HG02571 (cell line): ENCODE measurements around the gene MYLK.
"Not testable (repeated sequence)": the region's sequence is repeated elsewhere in the genome, so short reads cannot be mapped to it uniquely, and the experiment has no call there.

Experiments used
- ATAC-seq: cut with Tn5 transposase; IDR thresholded peaks from one replicate; pipeline ENCODE4 v1.9.1; 2021; ENCODE audit warnings: mild to moderate bottlenecking, moderate library complexity; ENCODE audit not compliant: unreplicated experiment

Gene MYLK

DNA sequence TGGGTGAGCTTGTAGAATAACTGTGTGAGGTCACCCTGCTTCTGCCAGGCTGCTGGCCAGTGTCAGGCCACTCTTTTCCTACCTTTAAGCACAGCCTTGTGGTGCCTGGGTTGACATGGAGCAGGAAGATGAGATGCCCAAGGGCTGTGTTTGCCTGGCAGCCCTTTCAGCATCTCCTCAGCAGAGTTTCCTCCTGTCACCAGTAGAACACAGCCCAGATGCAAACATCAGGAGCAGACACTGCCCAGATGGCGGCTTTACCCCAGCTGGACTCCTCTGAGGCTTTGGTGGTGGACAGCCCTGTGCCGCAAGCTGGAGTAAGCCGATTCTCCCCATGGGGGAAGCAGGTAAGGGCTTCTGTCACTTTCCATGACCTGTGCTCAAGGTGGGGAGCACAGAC is 180.5 kb downstream of the MYLK start:
- ATAC-seq, result not testable (repeated sequence)

DNA sequence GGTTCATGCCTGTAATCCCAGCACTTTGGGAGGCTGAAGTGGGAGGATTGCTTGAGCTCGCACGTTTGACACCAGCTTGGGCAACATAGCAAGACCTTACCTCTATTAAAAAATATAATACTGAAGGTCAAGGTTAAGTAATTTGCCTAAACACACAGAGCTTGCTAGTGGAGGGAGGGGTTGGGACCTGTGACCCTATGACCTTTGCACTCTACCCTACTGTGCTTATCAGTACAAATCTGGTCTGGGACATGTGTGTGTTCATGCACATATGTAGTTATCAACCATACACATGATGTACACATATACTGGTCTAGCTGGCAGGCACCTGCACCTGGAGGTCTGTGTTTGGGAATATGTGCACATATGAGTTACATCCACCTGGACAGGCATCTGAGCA is 181.4 kb downstream of the MYLK start:
- ATAC-seq, result no peak

DNA sequence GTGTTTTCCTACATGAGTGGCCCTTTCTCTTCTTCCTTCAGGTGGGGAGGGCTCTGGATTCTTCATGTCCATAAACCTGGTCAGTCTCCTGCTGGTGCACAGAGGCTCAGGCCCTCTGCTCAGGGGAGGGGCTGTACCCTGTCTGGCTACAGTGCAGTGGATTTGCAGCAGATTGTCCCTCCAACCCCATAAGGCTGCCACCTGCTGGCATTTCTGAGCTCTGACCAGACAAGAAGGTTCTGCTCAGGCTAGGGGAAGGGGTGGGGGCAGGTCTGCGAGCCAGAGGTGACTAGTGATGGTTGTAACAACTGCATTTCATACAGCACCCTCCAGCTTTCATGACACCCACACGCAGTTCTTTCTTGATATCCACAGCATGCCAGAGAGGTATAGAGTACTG is 182.1 kb downstream of the MYLK start:
- ATAC-seq, result not testable (repeated sequence)

DNA sequence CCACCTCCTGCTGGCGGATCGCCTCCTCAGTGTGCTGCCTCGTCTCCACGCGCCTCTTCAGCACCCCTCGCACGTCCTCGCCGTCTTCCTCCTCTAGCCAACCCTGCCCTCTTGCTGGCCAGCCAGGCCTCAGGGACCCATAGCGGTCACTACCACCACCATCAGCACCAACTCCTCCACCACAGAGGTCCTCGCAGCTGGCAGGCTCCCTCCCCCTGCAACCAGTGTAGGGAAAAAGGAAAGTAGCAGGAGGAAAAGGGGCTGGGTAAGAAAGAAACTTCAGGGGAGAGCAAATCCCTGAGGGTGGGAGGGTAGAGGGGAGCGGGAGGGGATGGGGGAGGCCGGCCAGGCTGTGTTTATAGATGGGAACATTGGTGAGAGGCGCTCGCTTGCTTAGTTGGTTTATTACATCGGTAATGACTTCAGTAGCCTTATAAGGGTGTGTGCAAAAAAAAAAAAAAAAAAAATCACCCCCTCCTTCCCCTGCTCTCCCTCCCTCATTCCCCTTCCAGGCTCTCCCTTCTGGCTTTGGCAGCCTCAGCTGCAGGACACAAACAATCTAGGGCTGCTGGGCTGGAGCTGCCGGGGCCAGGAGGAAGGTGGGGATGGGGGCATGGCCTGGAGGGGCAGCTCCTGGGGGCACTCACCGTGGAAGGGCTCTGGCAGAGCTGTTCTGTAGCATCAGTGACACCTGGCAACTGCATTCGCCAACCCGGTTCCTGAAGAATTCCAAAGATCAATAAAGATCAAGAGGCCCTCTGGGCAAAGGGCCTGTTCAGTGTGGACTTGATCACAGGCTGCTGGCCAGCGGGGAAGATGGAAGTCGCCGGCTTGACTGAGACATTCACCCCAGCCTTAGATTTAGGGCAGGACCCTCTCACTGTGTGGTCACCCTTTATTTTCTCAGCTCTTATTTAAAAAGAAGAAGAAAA is 183.1 kb downstream of the MYLK start:
- no peak for ATAC-seq

DNA sequence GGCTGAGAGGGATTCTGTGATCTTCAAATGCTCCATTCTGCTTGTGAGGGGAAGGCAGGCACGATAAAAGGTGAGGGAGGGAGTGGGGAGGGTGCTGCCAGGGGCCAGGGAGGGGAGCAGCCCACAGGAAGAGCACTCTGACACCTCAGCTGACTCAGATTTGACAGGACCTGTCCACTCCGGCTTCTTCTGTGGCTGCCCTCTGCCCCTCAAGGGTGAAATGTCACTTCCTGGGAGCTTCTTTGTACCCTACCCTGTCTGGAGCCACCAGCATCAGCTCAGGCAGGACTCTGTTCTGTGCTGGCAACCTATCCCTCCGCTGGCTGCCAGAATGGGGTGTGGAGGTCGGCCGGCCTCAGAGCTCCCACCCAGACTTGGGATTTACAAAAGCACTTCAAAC is 185.3 kb downstream of the MYLK start:
- ATAC-seq, result no peak

DNA sequence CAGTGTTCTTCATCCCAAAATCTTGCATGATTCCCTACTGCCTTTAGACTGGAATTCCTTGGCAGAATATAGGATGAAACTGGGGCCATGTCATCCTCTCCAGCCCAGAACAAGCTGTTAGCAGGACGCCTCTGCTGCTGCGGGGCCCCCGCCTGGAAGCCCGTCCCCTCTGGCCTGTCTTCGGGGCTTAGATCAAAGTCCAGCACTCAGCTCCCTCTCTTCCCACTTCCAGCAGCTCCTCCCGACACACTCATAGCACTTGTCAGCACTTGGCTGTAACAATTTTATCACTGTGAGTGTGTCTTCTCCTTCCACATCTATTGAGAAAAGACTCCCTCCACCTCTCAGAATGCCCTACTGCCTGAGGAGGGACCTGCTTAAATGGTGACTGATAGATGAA is 187.3 kb downstream of the MYLK start:
- ATAC-seq, result no peak

DNA sequence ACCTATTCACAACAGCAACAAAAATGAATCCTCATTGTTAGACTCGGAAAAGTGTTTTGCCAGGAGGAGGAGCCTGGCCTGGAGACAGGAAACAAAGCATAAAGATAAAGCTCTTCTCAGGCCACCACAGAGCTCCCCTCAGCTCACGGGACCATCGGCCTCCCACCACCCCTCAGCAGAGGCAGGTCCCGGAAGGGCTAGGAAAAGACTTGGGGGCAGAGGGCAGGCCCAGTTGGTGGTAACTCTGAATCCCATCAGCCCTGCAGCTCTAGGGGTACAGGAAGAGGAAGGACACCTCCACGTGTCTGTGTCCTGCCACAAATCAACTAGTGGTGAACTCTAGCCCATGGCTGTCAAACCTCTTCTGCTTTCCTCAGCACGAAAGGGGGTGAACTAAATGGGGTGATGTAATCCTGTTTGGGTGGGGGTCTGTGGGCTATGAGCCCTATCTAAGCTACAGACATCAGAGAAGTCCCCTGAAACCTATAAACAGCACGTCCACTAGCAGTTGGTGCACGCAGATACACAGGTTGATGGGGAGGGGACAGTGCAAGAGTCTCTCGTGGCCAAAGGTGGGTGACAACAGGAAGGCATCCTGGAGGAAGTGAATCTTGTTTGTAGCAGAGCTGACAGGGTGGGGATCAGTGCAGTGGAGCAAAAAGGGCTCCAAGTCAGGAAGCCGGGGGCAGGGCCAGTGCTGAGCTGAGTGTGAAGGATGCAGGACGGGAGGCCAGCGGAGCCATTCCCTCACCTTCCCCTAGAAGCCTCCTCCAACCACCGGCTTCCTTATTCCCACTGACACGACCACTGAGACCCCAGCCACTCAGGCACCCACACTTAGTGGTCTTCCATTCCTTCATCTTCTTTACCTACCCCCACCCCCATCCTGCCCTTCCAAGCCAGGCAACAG is 188.1 kb downstream of the MYLK start:
- ATAC-seq, result no peak

DNA sequence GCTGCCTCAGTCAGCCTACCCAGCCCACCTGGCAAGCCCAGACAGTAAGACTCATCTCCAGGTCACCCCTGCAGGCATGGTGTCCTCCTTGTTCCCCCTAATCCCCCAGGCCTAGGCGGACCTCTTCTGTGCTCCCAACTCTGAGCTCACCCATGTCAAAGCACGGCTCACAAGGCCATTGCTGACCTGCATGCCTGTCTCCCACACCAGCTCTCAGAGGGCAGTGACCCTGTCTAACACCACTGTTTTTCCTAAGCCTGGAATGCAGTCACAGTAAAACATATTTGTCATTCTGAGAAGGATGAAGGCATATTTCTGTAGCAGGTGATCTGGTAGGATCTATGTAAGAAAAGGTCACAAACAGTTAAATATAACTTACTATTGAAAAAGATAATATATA is 189.0 kb downstream of the MYLK start:
- ATAC-seq, result no peak

DNA sequence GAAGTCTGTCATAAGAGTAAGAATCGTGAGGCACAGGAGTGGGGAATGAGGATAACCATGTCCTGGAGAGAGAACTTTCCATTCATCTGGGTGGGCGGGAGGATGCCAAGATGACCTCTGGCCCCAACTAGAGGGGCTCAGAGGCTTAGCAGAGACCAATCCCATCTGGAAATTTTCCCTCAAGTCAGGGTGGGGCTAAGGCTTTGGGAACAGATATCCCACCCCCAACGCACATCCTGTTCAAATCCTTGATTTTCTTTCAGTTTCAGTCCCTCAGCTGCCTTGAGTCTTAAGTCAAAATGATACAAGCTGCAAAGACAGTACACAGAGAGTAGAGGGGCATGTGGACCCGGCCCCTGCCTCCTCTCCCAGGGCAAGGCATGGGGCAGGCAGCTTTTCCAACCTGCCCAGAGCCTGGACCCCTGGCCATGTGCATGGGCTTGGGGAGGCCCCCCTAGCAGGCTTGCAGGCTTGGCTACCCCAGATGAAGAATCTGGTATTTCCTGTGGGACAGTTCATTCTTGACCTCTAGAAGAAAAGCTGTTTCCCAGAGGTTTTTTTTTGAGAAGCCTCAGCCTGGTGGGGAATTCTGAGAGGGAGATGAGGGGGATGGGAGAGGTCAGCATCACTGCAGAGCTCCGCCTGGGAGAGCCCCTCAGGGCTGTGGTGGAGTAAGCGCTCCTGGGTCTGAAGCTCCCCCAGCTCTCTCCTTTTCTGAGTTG is 189.6 kb downstream of the MYLK start:
- ATAC-seq, result no peak

DNA sequence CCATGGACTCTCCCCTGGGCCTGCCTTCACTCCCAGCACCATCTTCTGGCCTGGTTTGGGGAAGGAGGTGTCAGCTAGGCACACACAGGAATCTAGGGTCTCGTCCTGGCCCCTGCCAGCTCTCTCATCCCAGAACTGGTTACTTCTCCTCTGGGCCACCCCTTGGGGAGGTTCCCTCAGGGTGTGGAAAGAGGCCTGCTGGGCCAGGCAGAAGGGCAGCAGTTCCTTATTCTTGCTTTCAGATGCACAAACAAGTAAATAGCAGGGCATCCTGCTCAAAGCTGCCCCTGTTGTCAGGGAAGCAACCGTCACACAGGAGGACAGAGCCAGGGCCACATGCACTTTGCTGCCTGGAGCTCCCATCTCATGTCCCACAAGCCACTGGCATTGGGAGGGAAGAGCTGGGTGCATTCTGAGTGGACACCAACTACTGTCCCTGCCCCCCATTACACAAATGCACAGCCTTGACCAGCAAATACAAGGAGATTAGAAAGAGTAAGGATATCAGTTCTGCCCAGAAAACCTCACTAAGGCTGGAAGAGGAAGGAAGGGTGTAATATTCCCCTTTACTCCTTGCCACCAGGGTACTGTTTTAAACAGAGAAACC is 190.4 kb downstream of the MYLK start:
- no peak for ATAC-seq

DNA sequence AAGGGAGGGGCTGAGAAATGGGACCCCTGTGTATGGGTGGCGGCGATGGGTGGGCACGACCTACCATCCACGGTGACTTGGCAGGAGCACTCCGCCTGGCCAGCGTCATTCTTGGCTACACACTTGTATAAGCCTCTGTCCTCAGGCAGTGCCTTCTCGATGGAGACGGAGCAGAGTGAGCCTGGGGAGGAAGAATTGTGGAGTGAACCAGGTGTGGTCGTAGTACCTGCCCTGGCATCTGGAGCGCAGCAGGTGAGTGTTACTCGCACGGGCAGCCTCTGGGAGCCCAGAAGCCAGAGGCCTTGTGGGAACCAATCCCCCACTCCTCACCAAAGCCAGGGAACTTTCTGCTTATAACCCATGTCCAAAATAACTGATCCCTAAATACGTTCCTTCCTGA is 191.5 kb downstream of the MYLK start:
- ATAC-seq, result no peak

DNA sequence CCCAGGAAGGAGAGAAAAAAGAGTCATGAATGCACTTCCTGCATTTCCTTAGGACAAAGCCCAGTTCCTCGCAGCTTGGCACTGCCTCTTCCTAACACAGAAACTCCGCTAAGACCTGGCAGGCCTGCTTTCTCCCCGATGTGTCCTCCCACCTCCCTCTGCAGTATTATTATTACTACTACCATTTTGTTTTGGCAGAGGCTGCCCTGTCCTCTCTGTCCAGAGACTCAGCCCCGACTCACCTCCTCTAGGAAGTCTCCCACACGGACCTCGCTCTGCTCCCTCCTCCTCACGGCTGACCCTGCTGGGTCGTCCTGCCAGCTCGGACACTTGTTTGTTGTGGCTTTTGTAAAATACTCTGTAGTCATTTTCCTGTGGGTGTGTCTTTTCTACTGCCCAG is 192.1 kb downstream of the MYLK start:
- ATAC-seq, result no peak

DNA sequence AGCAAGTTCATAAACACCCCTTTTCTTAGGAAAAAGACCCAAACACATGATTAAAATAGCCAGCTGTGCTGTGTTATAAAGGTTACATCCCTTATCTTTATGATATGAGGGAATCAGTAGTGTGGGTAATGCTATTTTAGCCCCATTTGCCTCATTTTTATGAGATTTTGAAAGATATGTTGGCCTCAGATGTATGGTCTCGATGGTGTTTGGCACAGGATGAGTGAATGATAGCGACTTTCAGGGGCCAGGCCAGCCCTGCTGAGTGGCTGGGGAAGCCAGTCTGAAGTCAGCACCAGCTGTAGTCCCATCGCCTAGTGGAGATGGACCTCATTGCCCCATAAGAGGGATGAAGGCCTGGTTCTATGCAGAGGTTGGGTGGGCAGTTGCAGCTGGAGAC is 194.3 kb downstream of the MYLK start:
- ATAC-seq, result no peak

DNA sequence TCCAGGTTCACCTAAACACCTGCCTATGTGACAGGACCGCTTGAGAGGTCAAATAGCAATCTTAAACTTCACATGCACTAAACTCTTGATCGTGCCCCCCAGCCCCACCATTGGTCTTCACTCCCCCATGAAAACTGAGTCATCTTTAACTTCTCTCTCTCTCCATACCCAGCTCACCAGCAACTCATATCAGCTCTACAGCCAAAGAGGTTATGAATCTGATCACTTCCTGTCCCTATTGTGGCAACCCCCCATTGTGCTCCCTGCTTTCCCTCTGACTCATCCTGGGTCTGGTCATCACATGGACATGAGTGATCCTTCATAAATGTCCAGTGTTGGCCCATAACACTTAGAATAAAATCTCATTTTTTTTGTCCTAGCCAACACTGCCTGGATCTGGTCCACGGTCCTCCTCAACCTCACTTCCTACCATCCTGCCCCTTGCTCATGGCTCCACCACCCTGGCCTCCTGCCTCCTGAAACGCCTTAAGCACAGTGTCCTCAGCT is 195.8 kb downstream of the MYLK start:
- no peak for ATAC-seq

DNA sequence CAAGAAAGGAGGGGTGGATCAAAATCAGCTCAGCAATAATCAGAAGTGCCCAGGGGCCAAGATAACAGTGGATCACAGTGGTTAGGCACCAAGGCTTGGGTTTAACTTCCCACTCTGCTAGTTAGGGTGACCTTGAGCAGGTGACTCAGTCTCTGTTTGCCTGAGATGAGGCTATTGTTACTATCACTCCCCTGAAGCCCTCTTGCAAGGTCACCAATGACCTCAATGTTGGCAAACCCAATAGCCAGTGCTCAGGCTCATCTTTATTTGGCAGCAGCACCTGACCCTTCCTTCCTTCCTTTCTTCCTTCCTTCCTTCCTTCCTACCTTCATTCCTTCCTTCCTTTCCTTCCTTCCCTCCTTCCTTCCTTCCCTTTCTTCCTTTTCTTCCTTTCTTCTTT is 196.8 kb downstream of the MYLK start:
- no peak for ATAC-seq

DNA sequence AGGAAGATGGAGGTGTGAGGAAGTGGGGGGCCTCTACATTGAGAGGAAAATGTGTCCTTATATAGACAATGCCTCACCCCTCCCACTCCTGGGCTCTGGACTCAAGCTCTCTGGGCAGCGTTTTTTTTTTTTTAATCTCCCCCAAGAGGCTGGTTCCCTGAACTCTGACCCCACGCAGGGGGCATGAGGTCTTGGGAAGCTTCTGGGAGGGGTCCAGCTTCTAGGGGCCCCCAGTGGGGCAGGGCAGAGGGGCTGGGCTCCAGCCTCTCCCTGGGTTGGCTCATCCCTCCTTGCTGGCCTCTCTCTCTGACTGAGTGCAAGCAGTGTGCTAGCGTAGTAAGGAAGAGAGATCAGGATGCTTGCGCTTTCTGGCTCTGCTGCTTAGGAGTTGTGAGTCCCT is 197.9 kb downstream of the MYLK start:
- no peak for ATAC-seq

DNA sequence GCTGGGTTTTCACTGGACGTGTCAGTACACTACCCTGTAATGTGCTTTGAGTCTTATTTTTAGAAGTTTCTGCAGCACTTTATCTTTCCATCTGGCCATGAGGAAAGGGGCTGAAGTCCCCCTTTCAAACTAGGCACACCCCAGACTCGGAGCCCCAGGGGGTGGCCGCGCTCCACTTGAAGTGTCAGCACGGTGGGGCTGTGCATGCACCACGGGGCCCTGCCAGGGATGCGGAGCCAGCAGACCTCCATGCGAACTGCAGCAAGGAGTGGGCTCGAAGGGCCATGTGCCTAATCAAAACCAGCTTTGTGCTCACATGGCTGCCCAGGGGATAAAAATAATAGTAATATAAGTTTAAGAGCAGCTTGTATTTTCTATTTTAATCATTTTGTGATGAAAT is 198.4 kb downstream of the MYLK start:
- ATAC-seq, result no peak

DNA sequence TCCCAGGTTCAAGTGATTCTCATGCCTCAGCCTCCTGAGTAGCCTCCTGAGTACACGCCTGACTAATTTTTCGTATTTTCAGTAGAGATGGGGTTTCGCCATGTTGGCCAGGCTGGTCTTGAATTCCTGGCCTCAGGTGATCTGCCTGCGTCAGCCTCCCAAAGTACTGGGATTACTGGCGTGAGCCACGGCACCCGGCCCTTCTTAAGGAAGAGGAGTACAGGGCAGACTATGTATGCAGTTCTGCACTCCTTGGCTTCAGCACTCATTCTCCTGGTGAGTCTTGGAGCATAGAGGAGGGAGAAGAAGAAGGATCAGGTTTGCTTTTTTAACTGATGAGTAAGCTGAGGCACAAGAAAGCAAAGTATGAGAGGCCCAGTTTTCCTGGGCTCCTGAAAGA is 199.5 kb downstream of the MYLK start:
- ATAC-seq, result no peak

DNA sequence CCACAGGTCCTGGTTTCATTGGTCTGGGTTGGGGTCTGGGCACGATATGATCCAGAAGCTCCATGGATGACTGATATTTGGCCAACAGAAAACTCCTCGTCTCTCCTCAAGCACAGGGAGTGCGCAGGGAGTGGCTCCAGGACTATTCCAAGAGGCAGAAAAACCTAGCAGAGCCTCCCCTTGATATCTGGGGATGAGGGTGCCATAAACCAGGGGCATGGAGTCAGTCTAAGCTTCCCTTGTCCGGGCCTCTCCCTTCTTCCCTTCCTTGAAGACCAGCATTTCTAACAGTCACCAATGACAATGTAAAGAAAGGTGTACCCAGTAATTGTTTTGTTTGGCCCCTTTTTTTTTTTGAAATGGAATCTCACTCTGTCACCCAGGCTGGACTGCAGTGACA is 199.9 kb downstream of the MYLK start:
- ATAC-seq, result no peak

DNA sequence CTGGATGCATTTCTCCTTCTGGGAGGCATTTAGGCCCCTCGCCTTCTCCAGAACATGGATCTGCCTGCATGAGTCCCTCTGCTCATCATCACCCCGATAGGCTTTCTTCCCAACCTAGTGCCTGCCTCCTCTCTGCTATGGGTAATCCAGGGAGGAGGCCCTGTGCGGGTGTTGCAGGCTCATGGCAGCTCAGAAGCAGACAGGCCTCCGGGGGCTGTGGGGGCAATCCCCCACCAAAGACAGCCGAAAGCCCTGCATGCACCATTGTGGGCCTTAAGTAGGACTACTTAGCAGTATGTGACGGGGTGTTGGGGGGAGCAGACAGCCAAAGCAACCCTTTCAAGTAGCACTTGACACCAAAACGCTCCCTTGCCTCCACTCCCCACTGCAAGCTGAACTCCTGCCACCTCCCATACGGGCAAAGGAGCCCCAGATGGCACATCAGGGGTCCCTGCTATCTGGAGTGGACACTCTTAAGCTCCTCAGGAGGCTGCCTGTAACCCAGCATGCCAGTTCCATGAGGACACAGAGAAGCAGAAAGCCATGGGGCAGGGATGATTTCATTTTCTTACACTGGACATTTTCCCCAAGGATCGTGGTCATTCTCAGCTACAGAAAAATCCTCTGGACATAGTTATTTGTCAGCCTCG is 200.5 kb downstream of the MYLK start:
- no peak for ATAC-seq
